Activated CD8-positive, alpha-beta T cell treated with anti-CD3 and anti-CD28 coated beads for 36 hours (primary cell): Measurements from ENCODE around the gene ASAP3. TPM values are rescaled to one million over a fixed set of nuclear protein-coding genes. Genes with fewer than 3 reads are reported as not detected.

ENCODE experiments used
- ATAC-seq: fragments of 200-7000 bp; cut with Tn5 transposase; one replicate; pipeline ENCODE4 v1.10.0; 2021; ENCODE audit warnings: mild to moderate bottlenecking, moderate library complexity
- CTCF ChIA-PET: fragments of 350-600 bp; sonication (Branson Sonifier 250); formaldehyde crosslinking; loops from one replicate; lab custom pipeline; 2021; ENCODE audit warnings: antibody characterized with exemption; lab: Charles Lee
- POLR2A ChIA-PET: fragments of 350-600 bp; sonication (Branson Sonifier 250); formaldehyde crosslinking; loops from one replicate; lab custom pipeline; 2021; ENCODE audit warnings: antibody characterized with exemption; lab: Charles Lee
- DNase-seq: peaks from one replicate; pipeline ENCODE4 v3.0.0-alpha.2; 2020
- H3K27ac Mint-ChIP-seq: one replicate; pipeline ENCODE4 v1.8.0; 2021; ENCODE audit warnings: mild to moderate bottlenecking, mixed read lengths
- H3K27me3 Mint-ChIP-seq: one replicate; pipeline ENCODE4 v1.8.0; 2021; ENCODE audit warnings: mixed read lengths
- H3K36me3 Mint-ChIP-seq: one replicate; pipeline ENCODE4 v1.8.0; 2021; ENCODE audit warnings: low read depth, mixed read lengths
- H3K4me1 Mint-ChIP-seq: one replicate; pipeline ENCODE4 v1.8.0; 2021; ENCODE audit warnings: low read depth, mixed read lengths
- H3K4me3 Mint-ChIP-seq: one replicate; pipeline ENCODE4 v1.8.0; 2021; ENCODE audit warnings: mild to moderate bottlenecking, moderate library complexity, mixed read lengths
- H3K9me3 Mint-ChIP-seq: one replicate; pipeline ENCODE4 v1.8.0; 2021; ENCODE audit warnings: mixed read lengths
- intact Hi-C: fragments of 100-400 bp; cut with micrococcal nuclease; formaldehyde crosslinking; loops from one replicate; pipeline ENCODE4 v1.10.0; 2022
- total RNA-seq, 2 experiments: library from RNA; stranded (reverse); gene quantifications; one replicate each; pipeline ENCODE4 v1.2.3, GENCODE V29; 2021
- TF ChIP-seq, protein P1 (sequence below): fragments of 200-600 bp; IDR thresholded peaks from one replicate; pipeline ENCODE4 v1.8.0; 2022; ENCODE audit warnings: antibody characterized with exemption, mild to moderate bottlenecking

Gene ASAP3
- total RNA-seq, 2 experiments from 2014 or later = 0.29 to 0.74 TPM

DNA sequence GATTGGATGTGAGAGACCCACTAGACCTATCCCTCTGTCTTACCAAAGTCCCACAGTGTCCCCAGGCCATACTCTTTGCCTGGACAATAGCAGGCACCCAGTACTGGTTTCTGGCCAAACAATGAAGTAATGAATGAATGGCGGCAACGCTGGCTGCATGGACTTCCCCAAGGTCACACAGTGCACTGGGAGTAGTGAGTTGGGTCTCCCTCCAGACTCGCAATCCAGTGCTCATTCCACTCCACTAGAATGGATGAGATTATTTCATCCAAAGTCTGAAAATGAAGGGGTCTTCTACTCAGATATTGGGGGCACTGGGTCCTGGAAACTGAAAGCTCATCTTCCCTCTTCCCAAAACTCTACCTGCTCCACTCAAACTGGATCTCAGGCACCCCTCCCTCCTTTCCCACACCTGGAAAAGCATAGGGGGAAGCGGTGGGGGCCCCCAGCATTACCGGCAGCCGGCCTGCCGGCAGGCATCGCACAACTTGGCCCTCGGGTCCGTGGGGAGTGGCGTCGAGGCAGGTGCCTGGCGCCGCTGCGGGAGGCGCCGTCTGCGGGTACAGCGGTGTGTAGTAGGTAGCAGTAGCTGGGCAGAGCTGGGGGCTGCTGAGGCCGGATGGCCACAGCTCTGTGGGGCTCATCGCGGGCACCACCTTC, 46.2 kb upstream of the ASAP3 start:
- Mint-ChIP-seq H3K27ac (peak overlapping the region; percentile 57), H3K9me3 (no peaks in the 10 kb centered on the region), H3K27me3 (no peaks in the 10 kb centered on the region), H3K4me3 (peak overlapping the region; percentile 86), H3K36me3 (peaks cover 33% of the 10 kb centered on the region), H3K4me1 (peaks cover 66% of the 10 kb centered on the region)
- DNase-seq = peak; percentile 50
- intact Hi-C loops = no loop called here
- ATAC-seq = no peak
- ChIA-PET CTCF (interaction anchor here (0.9 to 14.8 kb wide), 6 partner anchors 10 to 127 kb away, joined by 3 to 202 read pairs (median 26); no protein-coding TSS in a partner anchor), POLR2A (interaction anchor here (0.6 to 4.8 kb wide), 15 partner anchors 9 to 187 kb away, joined by 3 to 22 read pairs (median 4); partner anchors contain the start of genes HNRNPR, ID3 and RPL11)
- TF ChIP-seq, protein P1, sequence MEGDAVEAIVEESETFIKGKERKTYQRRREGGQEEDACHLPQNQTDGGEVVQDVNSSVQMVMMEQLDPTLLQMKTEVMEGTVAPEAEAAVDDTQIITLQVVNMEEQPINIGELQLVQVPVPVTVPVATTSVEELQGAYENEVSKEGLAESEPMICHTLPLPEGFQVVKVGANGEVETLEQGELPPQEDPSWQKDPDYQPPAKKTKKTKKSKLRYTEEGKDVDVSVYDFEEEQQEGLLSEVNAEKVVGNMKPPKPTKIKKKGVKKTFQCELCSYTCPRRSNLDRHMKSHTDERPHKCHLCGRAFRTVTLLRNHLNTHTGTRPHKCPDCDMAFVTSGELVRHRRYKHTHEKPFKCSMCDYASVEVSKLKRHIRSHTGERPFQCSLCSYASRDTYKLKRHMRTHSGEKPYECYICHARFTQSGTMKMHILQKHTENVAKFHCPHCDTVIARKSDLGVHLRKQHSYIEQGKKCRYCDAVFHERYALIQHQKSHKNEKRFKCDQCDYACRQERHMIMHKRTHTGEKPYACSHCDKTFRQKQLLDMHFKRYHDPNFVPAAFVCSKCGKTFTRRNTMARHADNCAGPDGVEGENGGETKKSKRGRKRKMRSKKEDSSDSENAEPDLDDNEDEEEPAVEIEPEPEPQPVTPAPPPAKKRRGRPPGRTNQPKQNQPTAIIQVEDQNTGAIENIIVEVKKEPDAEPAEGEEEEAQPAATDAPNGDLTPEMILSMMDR = no peak

DNA sequence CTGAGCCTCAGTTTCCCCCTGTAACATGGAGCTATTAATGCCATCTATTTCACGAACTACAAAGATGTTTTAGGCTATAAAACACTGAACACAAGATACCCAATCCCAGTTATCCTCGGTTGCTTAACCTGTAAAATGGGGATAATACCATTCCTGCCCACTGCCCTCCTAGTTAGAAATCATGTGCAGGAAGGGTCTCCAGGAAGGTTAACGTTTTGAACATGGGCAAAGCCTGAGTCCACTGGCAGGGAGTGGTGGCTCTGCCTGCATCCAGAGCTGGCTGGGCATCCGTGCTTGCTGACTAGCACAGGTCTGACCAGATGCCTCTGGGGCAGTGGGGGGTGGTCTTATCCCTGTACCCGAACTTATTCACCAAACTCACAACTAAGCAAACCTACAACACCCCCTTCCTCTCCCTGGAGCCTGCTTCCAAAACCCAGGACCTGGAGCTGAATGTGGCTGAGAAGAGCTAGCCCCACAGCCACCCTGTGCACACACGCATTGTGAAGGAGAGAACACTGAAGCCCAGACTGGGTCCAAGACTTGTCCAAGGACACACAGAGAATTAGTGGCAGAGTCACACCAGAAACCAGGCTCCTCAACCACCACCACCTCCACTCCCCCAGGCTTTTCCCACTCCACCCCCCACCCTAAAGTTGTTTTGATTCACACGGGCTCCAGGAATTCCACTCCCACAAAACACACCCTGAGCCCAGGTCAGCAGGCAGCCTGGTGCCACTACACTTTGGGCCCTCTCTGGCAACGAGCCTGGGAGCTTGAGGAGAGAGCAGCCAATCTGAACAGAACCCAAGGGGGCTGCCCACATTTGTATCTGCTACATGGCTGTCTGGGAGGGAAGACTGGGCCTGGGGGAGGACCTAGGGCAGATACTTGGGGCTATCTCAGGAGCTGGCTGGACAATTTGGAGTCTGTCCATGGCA, 45.4 kb upstream of the ASAP3 start:
- TF ChIP-seq, protein P1 = no peak
- no peak for ATAC-seq
- peak; percentile 46 for DNase-seq
- Mint-ChIP-seq H3K36me3 (peaks cover 35% of the 10 kb centered on the region), H3K4me1 (peaks cover 73% of the 10 kb centered on the region), H3K9me3 (no peaks in the 10 kb centered on the region), H3K4me3 (peak overlapping the region; percentile 86), H3K27ac (peak overlapping the region; percentile 57), H3K27me3 (no peaks in the 10 kb centered on the region)
- intact Hi-C loops = no loop called here
- POLR2A ChIA-PET = interaction anchor here (0.6 to 4.8 kb wide), 19 partner anchors 10 to 186 kb away, joined by 3 to 22 read pairs (median 4); partner anchors contain the start of genes ASAP3, HNRNPR and RPL11
- CTCF ChIA-PET = interaction anchor here (0.9 to 14.8 kb wide), 12 partner anchors 10 to 136 kb away, joined by 3 to 202 read pairs (median 10); no protein-coding TSS in a partner anchor

DNA sequence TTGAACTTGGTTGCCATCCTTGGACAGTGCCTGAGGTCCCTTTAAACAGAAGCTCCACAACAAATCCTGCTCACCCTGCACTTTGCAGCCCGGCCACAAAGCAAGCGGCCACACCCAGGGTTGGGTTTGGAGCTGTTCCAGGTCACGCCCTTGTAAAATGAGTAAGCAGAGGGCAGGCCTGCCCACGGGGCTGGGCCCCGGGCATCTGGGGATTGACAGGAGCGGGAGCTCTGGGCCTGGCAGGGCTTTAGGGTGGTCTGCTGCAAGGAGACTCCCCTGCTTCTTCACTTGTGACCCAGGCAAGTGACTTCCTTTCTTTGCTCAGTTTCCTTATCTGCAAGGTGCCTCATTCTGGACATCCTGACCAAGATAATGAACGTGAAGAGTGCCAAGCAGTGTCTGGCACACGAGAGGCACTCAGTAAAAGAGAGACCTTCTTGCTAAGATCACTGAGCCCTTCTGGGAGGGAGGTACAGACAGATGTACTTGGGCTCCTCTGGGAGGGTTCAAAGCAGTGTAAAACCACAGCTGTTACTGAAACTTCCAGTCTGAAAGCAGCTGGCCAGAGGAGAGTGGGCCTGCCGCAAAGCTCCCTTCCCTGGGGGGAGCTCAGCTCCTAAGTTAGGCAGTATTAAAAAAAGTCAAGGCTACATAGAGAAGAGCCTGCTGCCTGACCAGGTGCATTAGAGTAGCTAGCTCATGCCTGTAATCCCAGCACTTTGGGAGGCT, 44.4 kb upstream of the ASAP3 start:
- peak overlapping the region; percentile 55 for H3K27ac Mint-ChIP-seq
- ChIA-PET CTCF (interaction anchor here (0.7 to 14.8 kb wide), 16 partner anchors 9 to 250 kb away, joined by 3 to 202 read pairs (median 8); partner anchors contain the start of gene PITHD1), POLR2A (interaction anchor here (1.0 to 4.8 kb wide), 12 partner anchors 9 to 166 kb away, joined by 3 to 22 read pairs (median 4); partner anchors contain the start of genes ASAP3 and RPL11)
- DNase-seq = peak; percentile 91
- peaks cover 41% of the 10 kb centered on the region for H3K36me3 Mint-ChIP-seq
- no peaks in the 10 kb centered on the region for H3K9me3 Mint-ChIP-seq
- no peaks in the 10 kb centered on the region for H3K27me3 Mint-ChIP-seq
- TF ChIP-seq, protein P1 = no peak
- H3K4me3 Mint-ChIP-seq = peak overlapping the region; percentile 86
- peaks cover 69% of the 10 kb centered on the region for H3K4me1 Mint-ChIP-seq
- intact Hi-C loops = no loop called here
- ATAC-seq = peak; percentile 70

DNA sequence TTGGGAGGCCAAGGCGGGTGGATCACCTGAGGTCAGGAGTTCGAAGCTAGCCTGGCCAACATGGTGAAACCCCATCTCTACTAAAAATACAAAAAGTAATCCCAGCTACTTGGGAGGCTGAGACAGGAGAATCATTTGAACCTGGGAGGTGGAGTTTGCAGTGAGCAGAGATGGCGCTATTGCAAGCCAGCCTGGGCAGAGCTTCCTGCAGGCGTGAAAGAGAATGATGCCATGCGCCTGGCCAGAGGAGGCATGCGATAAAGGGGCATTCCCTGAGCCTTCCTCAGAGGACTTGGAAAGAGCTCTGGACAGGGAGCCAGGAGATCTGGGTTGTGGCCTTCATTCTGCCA, 43.9 kb upstream of the ASAP3 start:
- ChIA-PET POLR2A (interaction anchor here (0.6 to 4.8 kb wide), 11 partner anchors 8 to 1075 kb away, joined by 3 to 22 read pairs (median 4); partner anchors contain the start of genes ASAP3 and RPL11), CTCF (interaction anchor here (0.6 to 14.8 kb wide), 17 partner anchors 8 to 250 kb away, joined by 3 to 202 read pairs (median 7); partner anchors contain the start of gene PITHD1)
- H3K27me3 Mint-ChIP-seq = no peaks in the 10 kb centered on the region
- no peak overlapping the region for H3K27ac Mint-ChIP-seq
- H3K4me1 Mint-ChIP-seq = peaks cover 64% of the 10 kb centered on the region
- intact Hi-C loops = no loop called here
- peaks cover 42% of the 10 kb centered on the region for H3K36me3 Mint-ChIP-seq
- peak overlapping the region; percentile 86 for H3K4me3 Mint-ChIP-seq
- ATAC-seq = peak; percentile 7
- TF ChIP-seq, protein P1 = peak; percentile 27
- DNase-seq = no peak
- H3K9me3 Mint-ChIP-seq = no peaks in the 10 kb centered on the region
